Parathyroid adenoma (tissue), 2 donors: Measurements from ENCODE around the gene PTPRD.

Experiments used
- H2AFZ ChIP-seq: fragments of 300-600 bp; sonication (generic); one replicate; pipeline ENCODE4 v1.7.0; 2017; ENCODE audit warnings: antibody characterized with exemption, mild to moderate bottlenecking
- H3K27ac ChIP-seq: fragments of 300-600 bp; sonication (generic); one replicate; pipeline ENCODE4 v1.7.0; 2017
- H3K27me3 ChIP-seq: fragments of 300-600 bp; sonication (generic); one replicate; pipeline ENCODE4 v1.7.0; 2017; ENCODE audit warnings: low read length; ENCODE audit not compliant: control insufficient read depth, insufficient read depth
- H3K36me3 ChIP-seq: fragments of 300-600 bp; sonication (generic); one replicate; pipeline ENCODE4 v1.7.0; 2017; ENCODE audit warnings: low read length; ENCODE audit not compliant: control insufficient read depth, insufficient read depth
- H3K4me1 ChIP-seq: fragments of 300-600 bp; sonication (generic); one replicate; pipeline ENCODE4 v1.7.0; 2017; ENCODE audit warnings: control low read depth
- H3K4me2 ChIP-seq: fragments of 300-600 bp; sonication (generic); one replicate; pipeline ENCODE4 v1.7.0; 2017; ENCODE audit warnings: low read length
- H3K4me3 ChIP-seq: fragments of 300-600 bp; sonication (generic); one replicate; pipeline ENCODE4 v1.7.0; 2017; ENCODE audit warnings: low read depth, low read length
- H3K79me2 ChIP-seq: fragments of 300-600 bp; sonication (generic); one replicate; pipeline ENCODE4 v1.7.0; 2017; ENCODE audit warnings: control low read depth
- H3K9ac ChIP-seq: fragments of 300-600 bp; sonication (generic); one replicate; pipeline ENCODE4 v1.7.0; 2017; ENCODE audit warnings: mild to moderate bottlenecking
- H3K9me3 ChIP-seq: fragments of 300-600 bp; sonication (generic); one replicate; pipeline ENCODE4 v1.7.0; 2017; ENCODE audit warnings: low read length; ENCODE audit not compliant: control insufficient read depth
- TF ChIP-seq, protein P1 (sequence below): fragments of 300-600 bp; sonication (generic); IDR thresholded peaks from one replicate; pipeline ENCODE4 v1.7.0; 2017; ENCODE audit warnings: antibody characterized with exemption, mild to moderate bottlenecking
- donor health status: primary hyperparathyroidism.

The PTPRD gene

DNA sequence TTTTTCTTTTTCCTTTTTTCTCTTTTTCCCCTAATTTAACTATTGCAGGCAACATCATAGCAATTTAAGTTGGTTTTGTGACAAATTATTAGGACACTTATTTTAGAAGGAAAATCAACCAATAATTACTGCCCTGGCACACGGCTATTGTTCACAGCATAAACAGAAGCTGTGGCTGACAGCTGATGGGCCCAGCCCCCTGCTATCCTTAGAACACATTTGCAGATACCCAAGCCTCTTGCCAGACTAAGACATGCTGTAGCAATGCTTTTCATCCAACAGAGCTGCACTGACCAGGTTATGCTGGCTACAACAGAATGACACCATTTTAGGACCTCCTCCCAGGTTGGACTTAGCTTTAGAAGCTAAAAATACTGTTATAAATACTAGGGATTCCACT is 1960.5 kb downstream of the PTPRD start:
- no peaks in the 10 kb centered on the region for H3K79me2 ChIP-seq
- H3K27ac ChIP-seq, result no peak overlapping the region
- no peaks in the 10 kb centered on the region for H3K36me3 ChIP-seq
- H3K4me1 ChIP-seq, result no peaks in the 10 kb centered on the region
- no peak overlapping the region for H3K4me3 ChIP-seq
- TF ChIP-seq, protein P1, sequence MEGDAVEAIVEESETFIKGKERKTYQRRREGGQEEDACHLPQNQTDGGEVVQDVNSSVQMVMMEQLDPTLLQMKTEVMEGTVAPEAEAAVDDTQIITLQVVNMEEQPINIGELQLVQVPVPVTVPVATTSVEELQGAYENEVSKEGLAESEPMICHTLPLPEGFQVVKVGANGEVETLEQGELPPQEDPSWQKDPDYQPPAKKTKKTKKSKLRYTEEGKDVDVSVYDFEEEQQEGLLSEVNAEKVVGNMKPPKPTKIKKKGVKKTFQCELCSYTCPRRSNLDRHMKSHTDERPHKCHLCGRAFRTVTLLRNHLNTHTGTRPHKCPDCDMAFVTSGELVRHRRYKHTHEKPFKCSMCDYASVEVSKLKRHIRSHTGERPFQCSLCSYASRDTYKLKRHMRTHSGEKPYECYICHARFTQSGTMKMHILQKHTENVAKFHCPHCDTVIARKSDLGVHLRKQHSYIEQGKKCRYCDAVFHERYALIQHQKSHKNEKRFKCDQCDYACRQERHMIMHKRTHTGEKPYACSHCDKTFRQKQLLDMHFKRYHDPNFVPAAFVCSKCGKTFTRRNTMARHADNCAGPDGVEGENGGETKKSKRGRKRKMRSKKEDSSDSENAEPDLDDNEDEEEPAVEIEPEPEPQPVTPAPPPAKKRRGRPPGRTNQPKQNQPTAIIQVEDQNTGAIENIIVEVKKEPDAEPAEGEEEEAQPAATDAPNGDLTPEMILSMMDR, result no peak
- H3K4me2 ChIP-seq, result no peak overlapping the region
- H3K9ac ChIP-seq, result no peak overlapping the region
- H2AFZ ChIP-seq, result no peak overlapping the region
- no peaks in the 10 kb centered on the region for H3K27me3 ChIP-seq
- H3K9me3 ChIP-seq, result no peaks in the 10 kb centered on the region

DNA sequence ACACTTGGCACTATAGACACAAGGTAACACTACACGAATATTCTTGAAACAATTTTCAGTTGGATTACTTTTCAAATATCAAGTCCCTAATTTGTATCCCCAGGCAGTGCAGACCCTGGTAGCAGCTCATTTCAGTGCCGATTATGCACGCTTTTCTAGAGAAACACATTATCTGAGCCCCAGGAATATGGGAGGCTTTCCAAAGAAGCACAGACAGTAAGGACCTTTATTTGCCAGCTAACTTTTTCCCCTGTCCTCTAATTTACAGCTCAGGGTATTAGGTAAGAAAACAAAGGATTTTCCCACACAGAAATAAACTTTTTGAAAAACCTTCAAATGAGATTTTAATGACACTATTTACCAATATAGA is 1961.0 kb downstream of the PTPRD start:
- Histone ChIP-seq H3K9ac (no peak overlapping the region), H3K9me3 (no peaks in the 10 kb centered on the region), H3K27me3 (no peaks in the 10 kb centered on the region), H3K4me1 (no peaks in the 10 kb centered on the region), H3K4me3 (no peak overlapping the region), H3K27ac (no peak overlapping the region), H3K36me3 (no peaks in the 10 kb centered on the region), H3K79me2 (no peaks in the 10 kb centered on the region), H3K4me2 (no peak overlapping the region), H2AFZ (no peak overlapping the region)
- TF ChIP-seq, protein P1, result no peak

DNA sequence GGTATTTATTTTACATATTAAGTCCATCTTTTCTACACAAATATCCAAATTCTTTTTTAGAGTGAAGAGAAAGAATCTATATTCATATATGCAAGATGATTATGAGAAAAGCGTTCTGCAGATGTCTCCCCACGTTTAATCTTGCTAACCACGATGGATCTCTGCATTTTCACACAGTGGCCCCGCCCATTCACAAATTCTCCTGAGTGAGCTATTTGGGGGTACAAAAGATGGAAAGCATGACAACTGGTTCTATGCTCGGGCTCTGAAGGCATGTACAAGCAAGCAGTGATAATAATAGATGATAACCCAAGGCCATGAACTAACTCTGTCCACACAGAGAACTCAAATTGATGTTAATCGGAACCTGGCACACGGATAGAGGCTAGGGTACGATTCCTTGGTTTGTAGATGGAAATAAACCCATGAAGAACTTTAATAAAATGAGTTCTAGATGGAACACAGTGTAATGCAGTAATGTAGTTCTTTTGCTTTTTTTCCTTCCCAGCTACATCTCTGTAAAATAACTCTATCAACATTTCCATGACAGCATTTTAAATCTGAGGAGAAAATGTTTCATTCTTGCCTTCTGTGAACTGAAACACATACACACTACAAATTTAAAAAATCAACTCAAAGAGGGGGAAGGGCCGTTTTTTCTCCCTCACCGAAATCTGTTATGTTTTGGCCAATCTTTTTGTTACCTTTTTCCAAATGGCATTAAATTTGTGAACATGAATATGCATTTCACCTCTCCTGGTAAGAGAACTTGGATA is 1961.5 kb downstream of the PTPRD start:
- H3K79me2 ChIP-seq, result no peaks in the 10 kb centered on the region
- no peaks in the 10 kb centered on the region for H3K36me3 ChIP-seq
- no peaks in the 10 kb centered on the region for H3K9me3 ChIP-seq
- no peaks in the 10 kb centered on the region for H3K27me3 ChIP-seq
- H3K9ac ChIP-seq, result no peak overlapping the region
- TF ChIP-seq, protein P1, result no peak
- no peak overlapping the region for H3K4me3 ChIP-seq
- no peaks in the 10 kb centered on the region for H3K4me1 ChIP-seq
- H2AFZ ChIP-seq, result no peak overlapping the region
- no peak overlapping the region for H3K27ac ChIP-seq
- no peak overlapping the region for H3K4me2 ChIP-seq

DNA sequence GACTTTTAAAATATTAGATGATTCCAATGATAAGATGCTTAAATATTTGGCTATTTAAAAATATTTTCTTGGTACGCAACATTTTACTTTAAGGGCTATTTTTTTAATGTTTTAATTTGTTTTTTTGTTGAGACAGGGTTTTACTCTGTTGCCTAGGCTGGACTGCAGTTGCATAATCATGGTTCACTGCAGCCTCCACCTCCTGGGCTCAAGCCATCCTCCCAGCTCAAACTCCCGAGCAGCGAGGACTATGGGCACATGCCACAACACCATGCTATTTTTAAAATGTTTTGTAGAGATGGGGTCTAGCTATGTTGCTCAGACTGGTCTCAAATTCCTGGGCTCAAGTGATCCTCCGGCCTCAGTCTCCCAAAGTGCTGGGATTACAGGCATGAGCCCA is 1963.0 kb downstream of the PTPRD start:
- Histone ChIP-seq H3K4me2 (no peak overlapping the region), H3K9me3 (no peaks in the 10 kb centered on the region), H3K4me3 (no peak overlapping the region), H3K27me3 (no peaks in the 10 kb centered on the region), H3K36me3 (no peaks in the 10 kb centered on the region), H3K27ac (no peak overlapping the region), H2AFZ (no peak overlapping the region), H3K4me1 (no peaks in the 10 kb centered on the region), H3K9ac (no peak overlapping the region), H3K79me2 (no peaks in the 10 kb centered on the region)
- TF ChIP-seq, protein P1, result no peak

DNA sequence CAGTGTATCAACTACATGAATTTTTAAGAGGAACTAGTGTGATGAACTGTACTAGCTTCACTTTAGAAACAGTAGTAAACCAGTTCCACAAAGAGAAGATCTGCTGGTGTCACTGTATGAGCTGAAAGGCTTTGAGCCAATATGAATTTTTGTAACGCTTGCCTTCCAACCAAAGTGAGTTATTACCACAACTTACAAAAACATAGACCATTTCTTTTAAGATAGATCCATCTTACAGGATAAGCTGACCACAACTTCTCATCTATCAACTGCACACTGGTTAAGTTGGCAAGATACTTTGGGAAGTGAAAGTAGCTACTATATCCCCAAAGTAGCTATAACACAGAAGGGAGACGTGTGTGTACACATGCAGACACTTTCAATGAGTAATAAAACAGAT is 1963.6 kb downstream of the PTPRD start:
- no peaks in the 10 kb centered on the region for H3K27me3 ChIP-seq
- TF ChIP-seq, protein P1, result no peak

More for the DNA sequence above, 1963.6 kb downstream of the PTPRD start:
- no peak overlapping the region for H2AFZ ChIP-seq
- no peaks in the 10 kb centered on the region for H3K79me2 ChIP-seq
- H3K4me3 ChIP-seq, result no peak overlapping the region
- H3K9ac ChIP-seq, result no peak overlapping the region
- H3K27ac ChIP-seq, result no peak overlapping the region
- H3K36me3 ChIP-seq, result no peaks in the 10 kb centered on the region
- no peaks in the 10 kb centered on the region for H3K4me1 ChIP-seq
- no peaks in the 10 kb centered on the region for H3K9me3 ChIP-seq
- no peak overlapping the region for H3K4me2 ChIP-seq
